ENCODE data around the gene ARL15.

ARL15 gene

GRCh38 chr5:53971131-53971530 is 339.2 kb downstream of the ARL15 start:
- DNase-seq, result peak; percentile 59

- DNase-seq, result peak; percentile 52
Observed at GRCh38 chr5:53970475-53970874, 339.9 kb downstream of the ARL15 start.

- no peak for DNase-seq
Observed at GRCh38 chr5:53969176-53969730, 341.1 kb downstream of the ARL15 start.

- DNase-seq, result peak; percentile 89
Observed at GRCh38 chr5:53965459-53965858, 344.9 kb downstream of the ARL15 start.

- no peak for DNase-seq
Observed at GRCh38 chr5:53963958-53964357, 346.4 kb downstream of the ARL15 start.

GRCh38 chr5:53962306-53962705 is 348.1 kb downstream of the ARL15 start:
- DNase-seq, result no peak

- no peak for DNase-seq
Observed at GRCh38 chr5:53956632-53957031, 353.7 kb downstream of the ARL15 start.

GRCh38 chr5:53956196-53956595 is 354.2 kb downstream of the ARL15 start:
- DNase-seq, result no peak

GRCh38 chr5:53950621-53951020 is 359.8 kb downstream of the ARL15 start:
- DNase-seq, result no peak

GRCh38 chr5:53948598-53948997 is 361.8 kb downstream of the ARL15 start:
- DNase-seq, result no peak

- DNase-seq, result no peak
Observed at GRCh38 chr5:53946405-53947100, 363.8 kb downstream of the ARL15 start.

- no peak for DNase-seq
Observed at GRCh38 chr5:53944981-53945380, 365.4 kb downstream of the ARL15 start.

GRCh38 chr5:53943938-53944337 is 366.4 kb downstream of the ARL15 start:
- DNase-seq, result no peak

- peak; percentile 65 for DNase-seq
Observed at GRCh38 chr5:53942724-53943123, 367.6 kb downstream of the ARL15 start.

GRCh38 chr5:53940921-53941320 is 369.5 kb downstream of the ARL15 start:
- DNase-seq, result no peak

GRCh38 chr5:53937467-53937866 is 372.9 kb downstream of the ARL15 start:
- DNase-seq, result no peak

GRCh38 chr5:53936481-53937352 is 373.7 kb downstream of the ARL15 start:
- peak; percentile 47 for DNase-seq

GRCh38 chr5:53934151-53934820 is 376.1 kb downstream of the ARL15 start:
- DNase-seq, result peak; percentile 86

GRCh38 chr5:53932351-53932750 is 378.0 kb downstream of the ARL15 start:
- no peak for DNase-seq

GRCh38 chr5:53930457-53930856 is 379.9 kb downstream of the ARL15 start:
- peak; percentile 82 for DNase-seq

- DNase-seq, result no peak
Observed at GRCh38 chr5:53929570-53929969, 380.8 kb downstream of the ARL15 start.

GRCh38 chr5:53929152-53929551 is 381.2 kb downstream of the ARL15 start:
- DNase-seq, result no peak

GRCh38 chr5:53928641-53929040 is 381.7 kb downstream of the ARL15 start:
- DNase-seq, result no peak

Measured in fibroblast of upper back skin (primary cell).